Endothelial cell (in vitro differentiated cells): Measurements from ENCODE around the gene HEXD. TPM values are rescaled to one million over a fixed set of nuclear protein-coding genes. Genes with fewer than 3 reads are reported as not detected.

Experiments
- DNase-seq: peaks from one replicate; pipeline ENCODE4 v3.0.0; 2021; ENCODE audit warnings: low spot score
- H3K27ac Mint-ChIP-seq: one replicate; pipeline ENCODE4 v1.8.0; 2021; ENCODE audit warnings: mixed read lengths, inconsistent platforms; ENCODE audit not compliant: unreplicated experiment
- H3K27me3 Mint-ChIP-seq: one replicate; pipeline ENCODE4 v1.8.0; 2021; ENCODE audit warnings: mild to moderate bottlenecking, moderate library complexity, mixed read lengths, inconsistent platforms; ENCODE audit not compliant: unreplicated experiment
- H3K36me3 Mint-ChIP-seq: one replicate; pipeline ENCODE4 v1.8.0; 2021; ENCODE audit warnings: mild to moderate bottlenecking, low read depth, mixed read lengths, inconsistent platforms; ENCODE audit not compliant: unreplicated experiment
- H3K4me1 Mint-ChIP-seq: one replicate; pipeline ENCODE4 v1.8.0; 2021; ENCODE audit warnings: mild to moderate bottlenecking, mixed read lengths, inconsistent platforms; ENCODE audit not compliant: unreplicated experiment
- H3K4me3 Mint-ChIP-seq: one replicate; pipeline ENCODE4 v1.8.0; 2021; ENCODE audit warnings: mild to moderate bottlenecking, mixed read lengths, inconsistent platforms; ENCODE audit not compliant: unreplicated experiment
- H3K9me3 Mint-ChIP-seq: one replicate; pipeline ENCODE4 v1.8.0; 2021; ENCODE audit warnings: mixed read lengths, inconsistent platforms; ENCODE audit not compliant: unreplicated experiment
- CTCF ChIP-seq: fragments of 200-600 bp; sonication (generic); IDR thresholded peaks from one replicate; pipeline ENCODE4 v1.5.0; 2021; ENCODE audit warnings: antibody characterized with exemption; ENCODE audit not compliant: unreplicated experiment
- total RNA-seq: library from RNA; stranded (reverse); fragmentation: NEBNext Ultra II Directional; extraction: Animal tissue kit (Norgen Biotek cat#: 25700); gene quantifications from one replicate; pipeline ENCODE4 v1.2.1, GENCODE V29; 2021; ENCODE audit not compliant: unreplicated experiment

The HEXD gene
- total RNA-seq, 1 donor from 2014 or later: 22.0 TPM

- TF ChIP-seq CTCF: no peak
- H3K9me3 Mint-ChIP-seq: no peaks in the 10 kb centered on the region
- H3K27me3 Mint-ChIP-seq: peaks cover 6% of the 10 kb centered on the region
- H3K36me3 Mint-ChIP-seq: peaks cover 10% of the 10 kb centered on the region
- no peaks in the 10 kb centered on the region for H3K4me1 Mint-ChIP-seq
- H3K4me3 Mint-ChIP-seq: no peak overlapping the region
- no peak for DNase-seq
- no peak overlapping the region for H3K27ac Mint-ChIP-seq
Observed at GRCh38 chr17:82388922-82389283, 29.2 kb upstream of the HEXD start.

GRCh38 chr17:82389379-82389778, 28.8 kb upstream of the HEXD start:
- Mint-ChIP-seq H3K36me3 (peaks cover 10% of the 10 kb centered on the region), H3K27ac (no peak overlapping the region), H3K9me3 (no peaks in the 10 kb centered on the region), H3K4me3 (no peak overlapping the region), H3K4me1 (no peaks in the 10 kb centered on the region), H3K27me3 (peaks cover 6% of the 10 kb centered on the region)
- DNase-seq: no peak
- no peak for TF ChIP-seq CTCF

GRCh38 chr17:82390015-82390859, 27.9 kb upstream of the HEXD start:
- no peak for TF ChIP-seq CTCF
- Mint-ChIP-seq H3K9me3 (no peaks in the 10 kb centered on the region), H3K4me3 (no peak overlapping the region), H3K27ac (no peak overlapping the region), H3K36me3 (peaks cover 10% of the 10 kb centered on the region), H3K27me3 (peaks cover 6% of the 10 kb centered on the region), H3K4me1 (no peaks in the 10 kb centered on the region)
- DNase-seq: no peak

- no peaks in the 10 kb centered on the region for H3K9me3 Mint-ChIP-seq
- no peak for TF ChIP-seq CTCF
- no peaks in the 10 kb centered on the region for H3K4me1 Mint-ChIP-seq
- H3K27me3 Mint-ChIP-seq: peaks cover 9% of the 10 kb centered on the region
- no peak for DNase-seq
- H3K4me3 Mint-ChIP-seq: no peak overlapping the region
- H3K36me3 Mint-ChIP-seq: peaks cover 10% of the 10 kb centered on the region
- H3K27ac Mint-ChIP-seq: no peak overlapping the region
Observed at GRCh38 chr17:82390860-82391435, 27.2 kb upstream of the HEXD start.

GRCh38 chr17:82391496-82392066, 26.6 kb upstream of the HEXD start:
- H3K36me3 Mint-ChIP-seq: peaks cover 10% of the 10 kb centered on the region
- no peaks in the 10 kb centered on the region for H3K9me3 Mint-ChIP-seq
- no peak overlapping the region for H3K4me3 Mint-ChIP-seq
- H3K27ac Mint-ChIP-seq: no peak overlapping the region
- peaks cover 9% of the 10 kb centered on the region for H3K27me3 Mint-ChIP-seq
- no peak for DNase-seq
- no peak for TF ChIP-seq CTCF
- no peaks in the 10 kb centered on the region for H3K4me1 Mint-ChIP-seq
